ENCODE results near the gene LMX1A. TPM values are rescaled to one million over a fixed set of nuclear protein-coding genes. Genes with fewer than 3 reads are reported as not detected.

LMX1A gene
- total RNA-seq, 6 experiments from 2014 or later, result not detected

DNA sequence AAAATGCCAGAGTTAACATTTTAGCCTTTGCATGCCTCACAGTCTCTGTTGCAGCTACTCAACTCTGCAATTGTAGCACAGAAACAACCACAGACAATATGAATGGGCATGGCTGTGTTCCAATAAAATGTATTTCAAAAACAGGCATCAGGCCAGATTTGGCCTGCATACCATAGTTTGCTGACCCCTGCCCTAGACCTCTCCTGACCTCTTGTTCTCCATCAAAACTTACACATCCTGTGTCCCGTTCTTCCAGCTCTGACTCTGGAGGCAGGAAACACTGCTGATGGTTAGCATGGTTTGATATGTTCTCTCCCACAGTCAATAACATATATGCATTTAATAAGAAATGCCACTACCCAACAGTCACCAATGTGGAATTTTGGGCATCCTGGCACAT, 138.6 kb downstream of the LMX1A start:
- no peaks in the 10 kb centered on the region for H3K4me1 Mint-ChIP-seq (ENCODE audit: low read depth)
- no peak overlapping the region for H3K27ac Mint-ChIP-seq
- H3K9me3 Mint-ChIP-seq, result peaks cover 13% of the 10 kb centered on the region
- TF ChIP-seq, protein P1, sequence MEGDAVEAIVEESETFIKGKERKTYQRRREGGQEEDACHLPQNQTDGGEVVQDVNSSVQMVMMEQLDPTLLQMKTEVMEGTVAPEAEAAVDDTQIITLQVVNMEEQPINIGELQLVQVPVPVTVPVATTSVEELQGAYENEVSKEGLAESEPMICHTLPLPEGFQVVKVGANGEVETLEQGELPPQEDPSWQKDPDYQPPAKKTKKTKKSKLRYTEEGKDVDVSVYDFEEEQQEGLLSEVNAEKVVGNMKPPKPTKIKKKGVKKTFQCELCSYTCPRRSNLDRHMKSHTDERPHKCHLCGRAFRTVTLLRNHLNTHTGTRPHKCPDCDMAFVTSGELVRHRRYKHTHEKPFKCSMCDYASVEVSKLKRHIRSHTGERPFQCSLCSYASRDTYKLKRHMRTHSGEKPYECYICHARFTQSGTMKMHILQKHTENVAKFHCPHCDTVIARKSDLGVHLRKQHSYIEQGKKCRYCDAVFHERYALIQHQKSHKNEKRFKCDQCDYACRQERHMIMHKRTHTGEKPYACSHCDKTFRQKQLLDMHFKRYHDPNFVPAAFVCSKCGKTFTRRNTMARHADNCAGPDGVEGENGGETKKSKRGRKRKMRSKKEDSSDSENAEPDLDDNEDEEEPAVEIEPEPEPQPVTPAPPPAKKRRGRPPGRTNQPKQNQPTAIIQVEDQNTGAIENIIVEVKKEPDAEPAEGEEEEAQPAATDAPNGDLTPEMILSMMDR (IDR thresholded peaks at IDR 0.05), result no peak
- peaks cover 6% of the 10 kb centered on the region; the same call in 1 of the 2 replicates for H3K27me3 Mint-ChIP-seq (ENCODE audit: insufficient read depth)
- H3K36me3 Mint-ChIP-seq (ENCODE audit: low read depth), result no peaks in the 10 kb centered on the region
- no peak for DNase-seq
- H3K4me3 Mint-ChIP-seq, result no peak overlapping the region

DNA sequence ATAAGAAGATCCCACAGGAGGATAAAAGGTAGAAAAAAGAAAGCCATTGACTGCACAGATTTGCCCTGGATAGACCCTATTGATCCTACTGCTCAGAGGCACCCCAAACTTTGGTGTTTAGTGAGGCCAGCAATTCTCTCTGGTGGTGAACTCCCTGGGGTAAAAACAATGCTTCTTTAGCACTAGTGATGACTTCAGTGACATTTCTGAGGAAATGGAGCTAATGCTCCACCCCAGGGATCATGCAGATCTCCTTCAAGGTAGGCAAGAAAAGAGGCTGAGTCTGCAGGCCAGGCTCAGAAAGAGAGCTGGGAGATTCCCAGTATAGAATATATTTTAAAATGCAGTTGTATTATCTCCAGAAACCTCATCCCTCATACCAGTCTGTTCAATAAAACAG, 140.3 kb downstream of the LMX1A start:
- Mint-ChIP-seq H3K4me3 (no peak overlapping the region), H3K4me1 (ENCODE audit: low read depth) (no peaks in the 10 kb centered on the region), H3K27ac (no peak overlapping the region), H3K9me3 (peaks cover 17% of the 10 kb centered on the region), H3K36me3 (ENCODE audit: low read depth) (no peaks in the 10 kb centered on the region), H3K27me3 (ENCODE audit: insufficient read depth) (peaks cover 6% of the 10 kb centered on the region; the same call in 1 of the 2 replicates)
- DNase-seq, result no peak
- TF ChIP-seq, protein P1 (IDR thresholded peaks at IDR 0.05), result no peak

DNA sequence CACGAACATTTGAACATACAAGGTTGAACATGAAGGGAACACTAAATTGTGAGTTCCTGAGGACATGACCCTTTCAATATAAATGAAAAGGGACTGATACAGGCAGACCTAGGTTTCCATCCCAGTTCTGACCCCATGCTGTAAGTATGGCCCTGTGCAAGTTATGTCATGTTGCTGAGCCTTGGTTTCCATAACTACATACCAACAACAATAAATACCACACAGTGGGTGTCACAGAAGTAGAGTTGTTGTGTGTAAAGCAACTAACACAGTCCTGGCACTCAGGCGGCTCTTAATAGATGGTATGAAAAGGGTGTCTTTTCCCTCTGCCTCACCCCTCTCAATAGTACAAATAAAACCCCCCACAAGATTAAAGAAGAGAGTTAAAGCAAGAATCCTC, 140.8 kb downstream of the LMX1A start:
- no peak for DNase-seq
- H3K4me1 Mint-ChIP-seq (ENCODE audit: low read depth), result no peaks in the 10 kb centered on the region
- no peak overlapping the region for H3K4me3 Mint-ChIP-seq
- peaks cover 17% of the 10 kb centered on the region for H3K9me3 Mint-ChIP-seq
- no peaks in the 10 kb centered on the region for H3K36me3 Mint-ChIP-seq (ENCODE audit: low read depth)
- TF ChIP-seq, protein P1 (IDR thresholded peaks at IDR 0.05), result no peak
- H3K27me3 Mint-ChIP-seq (ENCODE audit: insufficient read depth), result peaks cover 6% of the 10 kb centered on the region; the same call in 1 of the 2 replicates
- H3K27ac Mint-ChIP-seq, result no peak overlapping the region

DNA sequence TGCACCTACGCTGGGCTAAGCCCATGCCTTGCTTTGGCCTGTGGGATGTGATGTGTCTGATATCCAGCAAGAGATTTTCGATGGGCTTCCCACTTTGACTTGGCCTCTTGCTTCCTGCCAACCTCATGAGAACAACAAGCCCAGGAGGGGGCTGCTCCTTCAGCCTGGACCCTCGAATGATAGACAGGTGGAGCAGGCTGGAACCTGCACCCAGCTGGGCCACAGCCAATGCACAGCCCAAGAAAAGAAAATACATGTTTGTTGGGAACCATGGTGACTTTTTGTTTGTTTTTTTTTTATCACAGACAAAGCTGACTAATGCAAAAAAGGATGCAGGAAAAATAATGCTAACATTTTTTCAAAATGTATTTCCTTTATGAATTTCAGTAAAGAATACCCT, 144.3 kb downstream of the LMX1A start:
- peaks cover 21% of the 10 kb centered on the region for H3K9me3 Mint-ChIP-seq
- H3K4me3 Mint-ChIP-seq, result no peak overlapping the region
- no peak for DNase-seq
- TF ChIP-seq, protein P1 (IDR thresholded peaks at IDR 0.05), result no peak
- no peaks in the 10 kb centered on the region for H3K36me3 Mint-ChIP-seq (ENCODE audit: low read depth)
- H3K27ac Mint-ChIP-seq, result no peak overlapping the region
- peaks cover 4% of the 10 kb centered on the region; the same call in 1 of the 2 replicates for H3K27me3 Mint-ChIP-seq (ENCODE audit: insufficient read depth)
- H3K4me1 Mint-ChIP-seq (ENCODE audit: low read depth), result no peaks in the 10 kb centered on the region

DNA sequence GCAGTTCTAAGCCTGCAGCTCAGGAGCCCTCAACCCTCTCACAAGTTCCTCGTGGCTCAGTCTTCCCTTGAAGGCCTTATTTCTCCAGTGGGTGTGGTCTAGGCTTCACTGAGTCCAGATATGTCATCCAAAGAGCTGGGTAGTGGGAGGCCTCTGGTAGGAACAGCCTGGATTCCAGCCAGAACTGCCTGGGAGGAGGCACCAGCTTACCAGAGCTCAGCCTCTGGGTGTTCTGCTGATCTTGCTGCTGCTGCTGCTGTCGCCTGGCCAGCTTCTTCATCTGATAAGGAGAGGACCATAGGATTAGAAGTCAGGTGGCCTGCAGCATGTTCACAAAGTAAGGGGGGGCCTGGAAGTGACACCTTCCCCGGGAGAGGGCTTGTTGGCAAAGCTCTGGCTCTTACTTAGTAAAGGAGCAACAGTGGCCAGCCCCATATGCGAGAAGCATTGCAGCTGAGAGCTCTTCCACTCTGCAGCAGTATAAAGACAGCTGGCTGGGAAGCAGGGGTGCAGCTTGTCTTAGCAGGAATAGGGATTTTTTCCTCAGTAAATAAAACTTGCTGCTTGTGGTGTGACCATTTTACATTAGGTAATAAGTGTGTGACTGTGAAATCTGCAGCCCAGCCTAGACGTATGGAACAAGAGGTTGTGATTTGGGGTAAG, 148.5 kb downstream of the LMX1A start:
- no peak for DNase-seq
- H3K27ac Mint-ChIP-seq, result no peak overlapping the region
- TF ChIP-seq, protein P1 (IDR thresholded peaks at IDR 0.05), result no peak
- no peak overlapping the region for H3K4me3 Mint-ChIP-seq
- H3K27me3 Mint-ChIP-seq (ENCODE audit: insufficient read depth), result no peaks in the 10 kb centered on the region
- peaks cover 24% of the 10 kb centered on the region for H3K9me3 Mint-ChIP-seq
- no peaks in the 10 kb centered on the region for H3K4me1 Mint-ChIP-seq (ENCODE audit: low read depth)
- H3K36me3 Mint-ChIP-seq (ENCODE audit: low read depth), result no peaks in the 10 kb centered on the region
